Thymus (tissue), 11 donors: ENCODE results near the gene HTN3. TPM values are rescaled to one million over a fixed set of nuclear protein-coding genes. Genes with fewer than 3 reads are reported as not detected.

Experiments used
- DNase-seq, 9 donors: peaks; one replicate each; pipeline ENCODE4 v3.0.0-alpha.2; 2013; ENCODE audit warnings: low spot score in 9 of 9, low read depth in 6 of 9, missing footprints in 1 of 9
- H3K27ac ChIP-seq, 2 donors: one replicate each; pipeline ENCODE4 v1.5.1; 2013; ENCODE audit warnings: control low read depth in 1 of 2, low read depth in 1 of 2, low read length in 1 of 2, mild to moderate bottlenecking in 1 of 2, moderate library complexity in 1 of 2
- H3K27me3 ChIP-seq, 2 donors: one replicate each; pipeline ENCODE4 v1.5.1; 2013; ENCODE audit warnings: low read length in 1 of 2; ENCODE audit not compliant: control insufficient read depth in 2 of 2, insufficient read depth in 1 of 2
- H3K36me3 ChIP-seq, 2 donors: one replicate each; pipeline ENCODE4 v1.5.1; 2013; ENCODE audit warnings: low read length in 1 of 2, mild to moderate bottlenecking in 1 of 2, moderate library complexity in 1 of 2; ENCODE audit not compliant: control insufficient read depth in 2 of 2, insufficient read depth in 2 of 2
- H3K4me1 ChIP-seq, 2 donors: one replicate each; pipeline ENCODE4 v1.5.1; 2013; ENCODE audit warnings: low read length in 2 of 2; ENCODE audit not compliant: control insufficient read depth in 2 of 2, insufficient read depth in 2 of 2
- H3K4me3 ChIP-seq, 2 donors: one replicate each; pipeline ENCODE4 v1.5.1; 2013; ENCODE audit warnings: low read length in 2 of 2, control low read depth in 1 of 2, mild to moderate bottlenecking in 1 of 2
- H3K9me3 ChIP-seq, 2 donors: one replicate each; pipeline ENCODE4 v1.5.1; 2013; ENCODE audit warnings: low read length in 1 of 2, mild to moderate bottlenecking in 1 of 2; ENCODE audit not compliant: control insufficient read depth in 2 of 2, insufficient read depth in 1 of 2
- WGBS: extraction: QIAGEN DNeasy Blood & Tissue Kit; methylation state at CpG from one replicate; pipeline ENCODE4 v1.1.7; 2013; 5-methylcytosine and 5-hydroxymethylcytosine counted together
- polyA plus RNA-seq: library from polyadenylated mRNA; stranded (reverse); fragments of 200-250 nt; gene quantifications from one replicate; pipeline ENCODE4 v1.2.3, GENCODE V29; 2013
- total RNA-seq: library from RNA; stranded (reverse); fragments of 120-200 nt; gene quantifications from one replicate; pipeline ENCODE4 v1.2.4, GENCODE V29; 2013
- donor health status: healthy.

The HTN3 gene
- total and polyA plus RNA-seq, 2 donors = 0.28 to 0.71 TPM

- Histone ChIP-seq H3K9me3 (no peaks in the 10 kb centered on the region), H3K27me3 (no peaks in the 10 kb centered on the region), H3K4me1 (no peaks in the 10 kb centered on the region), H3K4me3 (no peak overlapping the region), H3K27ac (no peak overlapping the region), H3K36me3 (no peaks in the 10 kb centered on the region)
- no peak for DNase-seq
Observed at GRCh38 chr4:70059149-70059548, 30.9 kb downstream of the HTN3 start.

DNA sequence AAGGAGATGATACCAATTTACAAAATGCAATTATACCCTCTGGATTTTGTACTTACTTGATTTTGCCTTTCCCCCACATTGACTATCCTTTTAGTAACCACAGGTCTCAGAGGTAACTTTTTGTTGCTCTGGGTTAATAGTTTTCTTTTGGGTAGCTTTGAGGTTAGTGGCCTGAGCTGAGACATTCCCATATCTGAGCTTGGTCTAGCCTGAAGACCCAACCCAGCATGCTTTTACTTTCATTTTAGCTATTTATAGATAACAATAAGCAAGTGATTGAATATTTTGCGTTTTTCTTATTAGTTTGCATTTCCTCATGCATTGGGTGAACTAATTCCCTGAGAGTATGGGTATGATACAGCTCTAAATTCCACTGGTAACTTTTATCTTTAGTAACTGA is 33.7 kb downstream of the HTN3 start:
- Histone ChIP-seq H3K36me3 (no peaks in the 10 kb centered on the region), H3K27ac (no peak overlapping the region), H3K27me3 (no peaks in the 10 kb centered on the region), H3K4me3 (no peak overlapping the region), H3K4me1 (no peaks in the 10 kb centered on the region), H3K9me3 (no peaks in the 10 kb centered on the region)
- no peak for DNase-seq
- WGBS = 80% methylated on average over 1 of the region's 1 CpG

GRCh38 chr4:70080205-70080604 is 51.9 kb downstream of the HTN3 start:
- WGBS = 97% methylated on average over 1 of the region's 1 CpG
- Histone ChIP-seq H3K27ac (no peak overlapping the region), H3K27me3 (no peaks in the 10 kb centered on the region), H3K4me3 (no peak overlapping the region), H3K4me1 (no peaks in the 10 kb centered on the region), H3K9me3 (no peaks in the 10 kb centered on the region), H3K36me3 (no peaks in the 10 kb centered on the region)
- no peak for DNase-seq

Other genes starting within 250 kb of the HTN3 start
- gene SULT1E1, start 168.3 kb upstream of the HTN3 start, total RNA-seq = 7.8 TPM
- gene SULT1E1, start 168.3 kb upstream of the HTN3 start, polyA plus RNA-seq = 16.5 TPM
- 1.2 TPM for gene CSN1S1, start 97.4 kb upstream of the HTN3 start, total RNA-seq
- 5.2 TPM for gene CSN1S1, start 97.4 kb upstream of the HTN3 start, polyA plus RNA-seq
- gene CSN2, start 62.7 kb upstream of the HTN3 start, total RNA-seq = 0.66 TPM
- 48.7 TPM for gene CSN2, start 62.7 kb upstream of the HTN3 start, polyA plus RNA-seq
- 1.3 TPM for gene STATH, start 32.5 kb upstream of the HTN3 start, total RNA-seq
- gene STATH, start 32.5 kb upstream of the HTN3 start, polyA plus RNA-seq = 11.9 TPM
- 0.47 TPM for gene HTN1, start 22.0 kb downstream of the HTN3 start, total RNA-seq
- gene HTN1, start 22.0 kb downstream of the HTN3 start, polyA plus RNA-seq = 2.7 TPM
- gene PRR27, start 125.8 kb downstream of the HTN3 start, total RNA-seq = not detected
- 0.05 TPM for gene PRR27, start 125.8 kb downstream of the HTN3 start, polyA plus RNA-seq
- gene ODAM, start 167.3 kb downstream of the HTN3 start, total RNA-seq = 0.14 TPM
- gene ODAM, start 167.3 kb downstream of the HTN3 start, polyA plus RNA-seq = 0.62 TPM
- 7.4 TPM for gene FDCSP, start 197.7 kb downstream of the HTN3 start, total RNA-seq
- 61.2 TPM for gene FDCSP, start 197.7 kb downstream of the HTN3 start, polyA plus RNA-seq
- gene CSN3, start 214.1 kb downstream of the HTN3 start, total RNA-seq = not detected
- gene CSN3, start 214.1 kb downstream of the HTN3 start, polyA plus RNA-seq = 0.43 TPM